ENCODE data around the gene DNAH3.

DNA sequence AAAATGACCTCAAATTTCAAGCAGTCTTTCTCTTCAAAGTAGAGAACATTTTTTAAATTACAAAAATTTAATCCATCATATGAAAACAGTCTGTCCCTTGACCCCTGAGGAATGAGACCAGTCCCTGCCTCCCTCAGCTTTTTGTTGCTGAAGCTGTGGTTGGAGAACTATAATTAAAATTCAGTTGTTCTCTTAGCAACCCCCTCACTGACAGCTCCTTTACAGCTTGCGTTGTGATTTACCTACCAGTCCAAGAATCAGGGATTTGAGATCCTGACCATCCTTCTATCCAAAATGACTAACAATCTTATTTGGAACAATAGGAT is 220.3 kb downstream of the DNAH3 start:
- TF ChIP-seq, protein P1, sequence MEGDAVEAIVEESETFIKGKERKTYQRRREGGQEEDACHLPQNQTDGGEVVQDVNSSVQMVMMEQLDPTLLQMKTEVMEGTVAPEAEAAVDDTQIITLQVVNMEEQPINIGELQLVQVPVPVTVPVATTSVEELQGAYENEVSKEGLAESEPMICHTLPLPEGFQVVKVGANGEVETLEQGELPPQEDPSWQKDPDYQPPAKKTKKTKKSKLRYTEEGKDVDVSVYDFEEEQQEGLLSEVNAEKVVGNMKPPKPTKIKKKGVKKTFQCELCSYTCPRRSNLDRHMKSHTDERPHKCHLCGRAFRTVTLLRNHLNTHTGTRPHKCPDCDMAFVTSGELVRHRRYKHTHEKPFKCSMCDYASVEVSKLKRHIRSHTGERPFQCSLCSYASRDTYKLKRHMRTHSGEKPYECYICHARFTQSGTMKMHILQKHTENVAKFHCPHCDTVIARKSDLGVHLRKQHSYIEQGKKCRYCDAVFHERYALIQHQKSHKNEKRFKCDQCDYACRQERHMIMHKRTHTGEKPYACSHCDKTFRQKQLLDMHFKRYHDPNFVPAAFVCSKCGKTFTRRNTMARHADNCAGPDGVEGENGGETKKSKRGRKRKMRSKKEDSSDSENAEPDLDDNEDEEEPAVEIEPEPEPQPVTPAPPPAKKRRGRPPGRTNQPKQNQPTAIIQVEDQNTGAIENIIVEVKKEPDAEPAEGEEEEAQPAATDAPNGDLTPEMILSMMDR (IDR thresholded peaks at IDR 0.05) = no peak
- TF ChIP-seq KDM1A (IDR thresholded peaks at IDR 0.05; ENCODE audit: low read depth) (no peak), EP300 (IDR thresholded peaks at IDR 0.05) (no peak)
